Central memory CD8-positive, alpha-beta T cell (primary cell): ENCODE data around the gene KIAA1755.

Experiments
- ATAC-seq: fragments of 150-1000 bp; cut with Tn5 transposase; replicated peaks from 2 replicates; pipeline ENCODE4 v1.10.0; 2022; ENCODE audit warnings: mild to moderate bottlenecking, moderate FRiP score, moderate number of reproducible peaks; ENCODE audit not compliant: poor library complexity, severe bottlenecking; ENCODE audit errors: extremely low read depth
- DNase-seq, 2 donors: peaks; one replicate each; pipeline ENCODE4 v3.0.0; 2021; ENCODE audit warnings: low spot score in 2 of 2
- H3K27ac Mint-ChIP-seq: one replicate; pipeline ENCODE4 v1.8.0; 2022; ENCODE audit warnings: low read depth, mild to moderate bottlenecking, moderate library complexity, mixed read lengths
- H3K27me3 Mint-ChIP-seq: one replicate; pipeline ENCODE4 v1.8.0; 2022; ENCODE audit warnings: mixed read lengths
- H3K36me3 Mint-ChIP-seq: one replicate; pipeline ENCODE4 v1.8.0; 2022; ENCODE audit warnings: mild to moderate bottlenecking, moderate library complexity, mixed read lengths; ENCODE audit not compliant: insufficient read depth
- H3K4me1 Mint-ChIP-seq: one replicate; pipeline ENCODE4 v1.8.0; 2022; ENCODE audit warnings: mixed read lengths
- H3K4me3 Mint-ChIP-seq: one replicate; pipeline ENCODE4 v1.8.0; 2022; ENCODE audit warnings: mild to moderate bottlenecking, moderate library complexity, mixed read lengths
- H3K9me3 Mint-ChIP-seq: one replicate; pipeline ENCODE4 v1.8.0; 2022; ENCODE audit warnings: mixed read lengths

KIAA1755 gene

GRCh38 chr20:38260378-38261053 lies at the start of gene KIAA1755:
Gene KIAA1755, minus strand, starts transcription at chr20:38260735. Its CDS starts 235 bp downstream, at chr20:38260500.
- ATAC-seq: no peak
- no peak for DNase-seq
- Mint-ChIP-seq H3K36me3 (no peaks in the 10 kb centered on the region), H3K4me3 (no peak within 1 kb of the TSS), H3K4me1 (peaks cover 6% of the 10 kb centered on the region), H3K27me3 (peaks cover 84% of the 10 kb centered on the region), H3K27ac (no peak within 1 kb of the TSS), H3K9me3 (no peaks in the 10 kb centered on the region)

- Mint-ChIP-seq H3K27me3 (peaks cover 58% of the 10 kb centered on the region), H3K27ac (no peak overlapping the region), H3K4me1 (peaks cover 12% of the 10 kb centered on the region), H3K9me3 (no peaks in the 10 kb centered on the region), H3K36me3 (peaks cover 2% of the 10 kb centered on the region), H3K4me3 (no peak overlapping the region)
- no peak for DNase-seq
- ATAC-seq: no peak
Measured at GRCh38 chr20:38308447-38308846, 47.9 kb upstream of the KIAA1755 start.

GRCh38 chr20:38308047-38308438 lies 47.5 kb upstream of the KIAA1755 start:
- Mint-ChIP-seq H3K27me3 (peaks cover 62% of the 10 kb centered on the region), H3K27ac (no peak overlapping the region), H3K9me3 (no peaks in the 10 kb centered on the region), H3K4me3 (no peak overlapping the region), H3K36me3 (peaks cover 2% of the 10 kb centered on the region), H3K4me1 (peaks cover 12% of the 10 kb centered on the region)
- DNase-seq: no peak
- ATAC-seq: no peak

- Mint-ChIP-seq H3K27ac (no peak overlapping the region), H3K36me3 (no peaks in the 10 kb centered on the region), H3K27me3 (peaks cover 67% of the 10 kb centered on the region), H3K4me1 (peaks cover 12% of the 10 kb centered on the region), H3K9me3 (no peaks in the 10 kb centered on the region), H3K4me3 (no peak overlapping the region)
- DNase-seq (no peak), ATAC-seq (no peak)
Measured at GRCh38 chr20:38307371-38308046, 47.0 kb upstream of the KIAA1755 start.

- peaks cover 12% of the 10 kb centered on the region for H3K4me1 Mint-ChIP-seq
- no peaks in the 10 kb centered on the region for H3K36me3 Mint-ChIP-seq
- no peak overlapping the region for H3K4me3 Mint-ChIP-seq
- ATAC-seq (no peak), DNase-seq (no peak)
- H3K27me3 Mint-ChIP-seq: peaks cover 76% of the 10 kb centered on the region
- H3K9me3 Mint-ChIP-seq: no peaks in the 10 kb centered on the region
- no peak overlapping the region for H3K27ac Mint-ChIP-seq
Measured at GRCh38 chr20:38306379-38306778, 45.8 kb upstream of the KIAA1755 start.

- H3K4me3 Mint-ChIP-seq: no peak overlapping the region
- peaks cover 76% of the 10 kb centered on the region for H3K27me3 Mint-ChIP-seq
- peaks cover 12% of the 10 kb centered on the region for H3K4me1 Mint-ChIP-seq
- DNase-seq (no peak), ATAC-seq (no peak)
- no peaks in the 10 kb centered on the region for H3K36me3 Mint-ChIP-seq
- H3K9me3 Mint-ChIP-seq: no peaks in the 10 kb centered on the region
- H3K27ac Mint-ChIP-seq: no peak overlapping the region
Measured at GRCh38 chr20:38305541-38305940, 45.0 kb upstream of the KIAA1755 start.

GRCh38 chr20:38304845-38305447 lies 44.4 kb upstream of the KIAA1755 start:
- Mint-ChIP-seq H3K9me3 (no peaks in the 10 kb centered on the region), H3K27ac (no peak overlapping the region), H3K4me3 (no peak overlapping the region), H3K4me1 (peaks cover 12% of the 10 kb centered on the region), H3K27me3 (peaks cover 79% of the 10 kb centered on the region), H3K36me3 (no peaks in the 10 kb centered on the region)
- ATAC-seq (no peak), DNase-seq (no peak)

- Mint-ChIP-seq H3K27me3 (peaks cover 79% of the 10 kb centered on the region), H3K27ac (no peak within 1 kb of the TSS), H3K36me3 (no peaks in the 10 kb centered on the region), H3K9me3 (no peaks in the 10 kb centered on the region), H3K4me3 (no peak within 1 kb of the TSS), H3K4me1 (peaks cover 12% of the 10 kb centered on the region)
- no peak for DNase-seq
- no peak for ATAC-seq
Measured at GRCh38 chr20:38303908-38304379, 43.4 kb upstream of the KIAA1755 start, which contains the start of gene BPI. Gene BPI, plus strand, starts transcription at chr20:38304156. Its CDS starts 68 bp downstream, at chr20:38304224.

GRCh38 chr20:38302786-38303185 lies 42.3 kb upstream of the KIAA1755 start:
- H3K9me3 Mint-ChIP-seq: no peaks in the 10 kb centered on the region
- no peaks in the 10 kb centered on the region for H3K36me3 Mint-ChIP-seq
- peaks cover 78% of the 10 kb centered on the region for H3K27me3 Mint-ChIP-seq
- H3K4me1 Mint-ChIP-seq: peaks cover 12% of the 10 kb centered on the region
- DNase-seq: no peak
- no peak for ATAC-seq
- H3K27ac Mint-ChIP-seq: no peak overlapping the region
- no peak overlapping the region for H3K4me3 Mint-ChIP-seq

GRCh38 chr20:38301309-38301708 lies 40.8 kb upstream of the KIAA1755 start:
- peaks cover 66% of the 10 kb centered on the region for H3K27me3 Mint-ChIP-seq
- no peaks in the 10 kb centered on the region for H3K9me3 Mint-ChIP-seq
- H3K4me1 Mint-ChIP-seq: peaks cover 12% of the 10 kb centered on the region
- no peaks in the 10 kb centered on the region for H3K36me3 Mint-ChIP-seq
- no peak for ATAC-seq
- no peak for DNase-seq
- no peak overlapping the region for H3K4me3 Mint-ChIP-seq
- no peak overlapping the region for H3K27ac Mint-ChIP-seq

- no peak overlapping the region for H3K4me3 Mint-ChIP-seq
- H3K36me3 Mint-ChIP-seq: no peaks in the 10 kb centered on the region
- H3K9me3 Mint-ChIP-seq: no peaks in the 10 kb centered on the region
- no peak overlapping the region for H3K27ac Mint-ChIP-seq
- peaks cover 66% of the 10 kb centered on the region for H3K27me3 Mint-ChIP-seq
- H3K4me1 Mint-ChIP-seq: peaks cover 12% of the 10 kb centered on the region
- DNase-seq (no peak), ATAC-seq (no peak)
Measured at GRCh38 chr20:38300438-38300837, 39.9 kb upstream of the KIAA1755 start.

- DNase-seq (no peak), ATAC-seq (no peak)
- Mint-ChIP-seq H3K36me3 (no peaks in the 10 kb centered on the region), H3K4me3 (no peak overlapping the region), H3K4me1 (peaks cover 12% of the 10 kb centered on the region), H3K9me3 (no peaks in the 10 kb centered on the region), H3K27ac (no peak overlapping the region), H3K27me3 (peaks cover 66% of the 10 kb centered on the region)
Measured at GRCh38 chr20:38299963-38300362, 39.4 kb upstream of the KIAA1755 start.
